Endothelial cell of umbilical vein (primary cell): ENCODE measurements around the gene AP2B1. TPM values are rescaled to one million over a fixed set of nuclear protein-coding genes. Genes with fewer than 3 reads are reported as not detected.

Source experiments
- BruUV-seq: library from RNA; stranded (reverse); fragments of 400-500 nt; replicated peaks from 2 replicates; lab custom pipeline; 2021; lab: Mats Ljungman, UMichigan
- CTCF ChIA-PET: fragments of 300-600, 350-600 bp; sonication (Branson Sonifier 250); formaldehyde crosslinking; loops from one replicate; lab custom pipeline; 2021; ENCODE audit warnings: antibody characterized with exemption, inconsistent platforms; lab: Charles Lee
- POLR2A ChIA-PET: fragments of 300-600, 350-600 bp; sonication (Branson Sonifier 250); formaldehyde crosslinking; loops from one replicate; lab custom pipeline; 2021; ENCODE audit warnings: antibody characterized with exemption, inconsistent platforms; lab: Charles Lee
- DNase-seq: peaks from one replicate; pipeline ENCODE4 v3.0.0-alpha.2; 2011; ENCODE audit warnings: low read depth, low spot score
- FAIRE-seq: peaks from 2 replicates; lab custom pipeline; 2011; peaks lifted over from hg19 to GRCh38; lab: Jason Lieb, UNC
- H2AFZ ChIP-seq: 2 replicates; pipeline ENCODE4 v1.6.0; 2012; ENCODE audit warnings: low read depth, low read length, control low read depth, inconsistent platforms
- H3K27ac ChIP-seq: 2 replicates; pipeline ENCODE4 v1.5.1; 2011; ENCODE audit warnings: low read depth, mild to moderate bottlenecking, control low read depth, low read length, moderate library complexity; ENCODE audit not compliant: insufficient read depth
- H3K27me3 ChIP-seq, 2 experiments: 2 replicates each; pipeline versions ENCODE4 v1.6.0 to v1.6.1; 2011; ENCODE audit warnings: low read length in 2 of 2, mixed read lengths in 1 of 2; ENCODE audit not compliant: control insufficient read depth in 2 of 2, insufficient read depth in 2 of 2
- H3K36me3 ChIP-seq, 2 experiments: 2 replicates in 1 of 2; 3 replicates in 1 of 2; pipeline ENCODE4 v1.5.1; 2011; ENCODE audit warnings: low read length in 2 of 2, mild to moderate bottlenecking in 1 of 2, moderate library complexity in 1 of 2; ENCODE audit not compliant: control insufficient read depth in 2 of 2, insufficient read depth in 2 of 2; ENCODE audit errors: extremely low read depth in 1 of 2
- H3K4me1 ChIP-seq: 3 replicates; pipeline ENCODE4 v1.5.1; 2011; ENCODE audit warnings: mild to moderate bottlenecking, low read length; ENCODE audit not compliant: control insufficient read depth, insufficient read depth; ENCODE audit errors: extremely low read depth
- H3K4me2 ChIP-seq: 2 replicates; pipeline ENCODE4 v1.6.1; 2011; ENCODE audit warnings: low read length, control low read depth, mixed read lengths; ENCODE audit not compliant: insufficient read depth
- H3K4me3 ChIP-seq, 3 experiments: fragments of 200-600 bp in 1 of 3; sonication (generic), shearing (Covaris generic) in 1 of 3; replicated peaks in 1 of 3; 2 replicates each; pipeline ENCODE4 v1.5.1; 2011 to 2016; ENCODE audit warnings: control low read depth in 3 of 3, low read length in 3 of 3, mild to moderate bottlenecking in 2 of 3, inconsistent platforms in 1 of 3, low read depth in 1 of 3, moderate library complexity in 1 of 3; ENCODE audit not compliant: insufficient read depth in 1 of 3
- H3K79me2 ChIP-seq: 2 replicates; pipeline ENCODE4 v1.6.0; 2012; ENCODE audit warnings: low read length, inconsistent platforms; ENCODE audit not compliant: control insufficient read depth, insufficient read depth
- H3K9ac ChIP-seq: replicated peaks from 2 replicates; pipeline ENCODE3; 2011; ENCODE audit warnings: low read length, control low read depth; ENCODE audit not compliant: insufficient read depth; ENCODE audit errors: extremely low read depth
- H3K9me1 ChIP-seq: replicated peaks from 3 replicates; pipeline ENCODE4 v1.6.0; 2011; ENCODE audit warnings: mild to moderate bottlenecking, low read length; ENCODE audit not compliant: control insufficient read depth, insufficient read depth; ENCODE audit errors: extremely low read depth
- H3K9me3 ChIP-seq: replicated peaks from 2 replicates; pipeline ENCODE4 v1.5.1; 2012; ENCODE audit warnings: low read length, inconsistent platforms; ENCODE audit not compliant: control insufficient read depth, insufficient read depth
- H4K20me1 ChIP-seq: replicated peaks from 2 replicates; pipeline ENCODE3; 2011; ENCODE audit warnings: mild to moderate bottlenecking, low read length; ENCODE audit not compliant: control insufficient read depth, insufficient read depth; ENCODE audit errors: extremely low read depth
- CTCF ChIP-seq, 2 donors: IDR thresholded peaks; 1 replicate in 1 of 2; 2 replicates in 1 of 2; pipeline ENCODE4 v1.5.1; 2011; ENCODE audit warnings: low read length in 2 of 2, mild to moderate bottlenecking in 2 of 2, moderate library complexity in 2 of 2, control low read depth in 1 of 2, inconsistent platforms in 1 of 2, low read depth in 1 of 2; ENCODE audit not compliant: insufficient read depth in 1 of 2; ENCODE audit errors: extremely low read depth in 1 of 2
- EZH2 ChIP-seq: IDR thresholded peaks from 2 replicates; pipeline ENCODE4 v1.6.1; 2012; ENCODE audit warnings: borderline replicate concordance, low read depth, mild to moderate bottlenecking, moderate library complexity, low read length, inconsistent platforms; ENCODE audit not compliant: severe bottlenecking
- FOS ChIP-seq: IDR thresholded peaks from 2 replicates; pipeline ENCODE4 v1.6.1; 2011; ENCODE audit warnings: mild to moderate bottlenecking, low read length, moderate library complexity, borderline replicate concordance; ENCODE audit not compliant: insufficient read depth
- GATA2 ChIP-seq: IDR thresholded peaks from 2 replicates; pipeline ENCODE4 v1.7.0; 2011; ENCODE audit warnings: low read depth, mild to moderate bottlenecking, moderate library complexity, mixed read lengths, low read length; ENCODE audit not compliant: insufficient read length, insufficient read depth
- JUN ChIP-seq: IDR thresholded peaks from 2 replicates; pipeline ENCODE4 v1.6.1; 2011; ENCODE audit warnings: borderline replicate concordance, low read depth; ENCODE audit not compliant: insufficient read length, insufficient read depth
- MAX ChIP-seq: IDR thresholded peaks from 2 replicates; pipeline ENCODE4 v1.6.1; 2011; ENCODE audit not compliant: insufficient read depth, insufficient read length
- MYC ChIP-seq: IDR thresholded peaks from one replicate; pipeline ENCODE4 v1.6.1; 2011; ENCODE audit warnings: mild to moderate bottlenecking, low read depth, low read length
- POLR2A ChIP-seq: IDR thresholded peaks from 2 replicates; pipeline ENCODE4 v1.6.1; 2012; ENCODE audit warnings: low read depth, mild to moderate bottlenecking, control low read depth, low read length
- POLR2AphosphoS5 ChIP-seq: IDR thresholded peaks from 2 replicates; pipeline ENCODE4 v1.6.1; 2012; ENCODE audit warnings: low read depth, mild to moderate bottlenecking, control low read depth, low read length, moderate library complexity; ENCODE audit not compliant: insufficient read depth
- dilution Hi-C: fragments of 300-500 bp; cut with MboI; formaldehyde crosslinking; loops from one replicate; pipeline ENCODE4 v1.15.0; 2019; ENCODE audit warnings: low sequenced_read_pairs; ENCODE audit not compliant: extremely low pct_ligation_motif_present
- intact Hi-C: fragments of 100-400 bp; cut with micrococcal nuclease; formaldehyde crosslinking; loops from one replicate; pipeline ENCODE4 v1.10.0; 2022
- polyA plus RNA-seq, 4 experiments: library from polyadenylated mRNA; depleted of rRNA in 3 of 4; stranded (reverse) in 3 of 4; unstranded in 1 of 4; fragments of >200 nt; gene quantifications; 2 replicates each; pipeline versions ENCODE4 v1.2.1 to v1.2.3, GENCODE V29; 2011 to 2012; ENCODE audit warnings: missing spikeins in 1 of 4
- total RNA-seq: library from RNA; stranded (reverse); gene quantifications from 2 replicates; pipeline ENCODE4 v1.2.3, GENCODE V29; 2021

AP2B1 gene
- total and polyA plus RNA-seq, 2 donors (not counting 3 experiments of a cell fraction or from before 2014, with no cell fraction given) = 106 to 198 TPM

GRCh38 chr17:35714988-35715387 lies 127.9 kb downstream of the AP2B1 start:
- DNase-seq = no peak
- no peak for FAIRE-seq
- POLR2A ChIA-PET = no interaction called here
- dilution Hi-C loops = no loop called here
- no peak overlapping the region for H3K4me3 ChIP-seq
- peaks cover 11 to 15% of the 10 kb centered on the region in 2 experiments for H3K36me3 ChIP-seq
- no peak overlapping the region for H3K9ac ChIP-seq
- no peak overlapping the region for H3K4me2 ChIP-seq
- no peaks in the 10 kb centered on the region for H3K79me2 ChIP-seq
- intact Hi-C loops = no loop called here
- no peaks in the 10 kb centered on the region for H3K27me3 ChIP-seq
- H3K9me3 ChIP-seq = no peaks in the 10 kb centered on the region
- no peaks in the 10 kb centered on the region for H3K9me1 ChIP-seq
- CTCF ChIA-PET = no interaction called here
- no peak overlapping the region for H3K27ac ChIP-seq
- H4K20me1 ChIP-seq = peaks cover 2% of the 10 kb centered on the region
- H2AFZ ChIP-seq = no peak overlapping the region
- peaks cover 15% of the 10 kb centered on the region for H3K4me1 ChIP-seq
- BruUV-seq = no TSS peak
- TF ChIP-seq FOS = no peak
- TF ChIP-seq CTCF (IDR thresholded peaks at IDR 0.05; ENCODE audit: extremely low read depth in 1 of 2, insufficient read depth in 1 of 2, low read depth in 1 of 2, low read length in 2 of 2) = no peak
- TF ChIP-seq EZH2 = no peak
- TF ChIP-seq GATA2 = no peak
- no peak for TF ChIP-seq POLR2A
- no peak for TF ChIP-seq MYC
- no peak for TF ChIP-seq MAX
- no peak for TF ChIP-seq JUN
- TF ChIP-seq POLR2AphosphoS5 = no peak
